ENCODE measurements around the gene SNED1. TPM values are rescaled to one million over a fixed set of nuclear protein-coding genes. Genes with fewer than 3 reads are reported as not detected.

The SNED1 gene
- total and polyA plus RNA-seq, 7 donors, result 0.69 to 37.1 (median 8.3) TPM

- H3K36me3 ChIP-seq, result no peaks in the 10 kb centered on the region
- H3K4me1 ChIP-seq, result peaks cover 0 to 18% (median 13%) of the 10 kb centered on the region in 4 donors
- peak; percentile 55 for DNase-seq
- H3K4me3 ChIP-seq, result no peak overlapping the region
- intact Hi-C loops (cut with DNase I), result no loop called here
- 88 to 94% methylated on average over 19 of the region's 19 CpGs for WGBS, 2 donors
- H3K27ac ChIP-seq, result no peak overlapping the region
- H3K9me3 ChIP-seq, result no peaks in the 10 kb centered on the region
- no peak for TF ChIP-seq POLR2A (IDR thresholded peaks at IDR 0.05)
- TF ChIP-seq POLR2AphosphoS5 (IDR thresholded peaks at IDR 0.05), result no peak
- TF ChIP-seq EP300 (IDR thresholded peaks at IDR 0.05), result no peak
- no peak for TF ChIP-seq CTCF (IDR thresholded peaks at IDR 0.05)
- H3K27me3 ChIP-seq, result peaks cover 0 to 50% (median 0%) of the 10 kb centered on the region in 3 donors
Measured at GRCh38 chr2:240958366-240959213, 39.8 kb upstream of the SNED1 start.

- no peak for TF ChIP-seq POLR2A (IDR thresholded peaks at IDR 0.05)
- no peak for TF ChIP-seq EP300 (IDR thresholded peaks at IDR 0.05)
- no peak for TF ChIP-seq POLR2AphosphoS5 (IDR thresholded peaks at IDR 0.05)
- TF ChIP-seq CTCF (IDR thresholded peaks at IDR 0.05), result no peak
- Histone ChIP-seq H3K9me3 (no peaks in the 10 kb centered on the region), H3K36me3 (no peaks in the 10 kb centered on the region), H3K4me3 (no peak overlapping the region), H3K27me3 (peaks cover 0 to 50% (median 0%) of the 10 kb centered on the region in 3 donors), H3K4me1 (peaks cover 0 to 18% (median 13%) of the 10 kb centered on the region in 4 donors), H3K27ac (no peak overlapping the region)
- 69 to 91% methylated on average over 15 of the region's 15 CpGs for WGBS, 2 donors
- intact Hi-C loops (cut with DNase I), result no loop called here
- DNase-seq, result peak; percentile 52
Measured at GRCh38 chr2:240959214-240959940, 39.0 kb upstream of the SNED1 start.

GRCh38 chr2:240959941-240960308 lies 38.5 kb upstream of the SNED1 start:
- Histone ChIP-seq H3K36me3 (no peaks in the 10 kb centered on the region), H3K27me3 (peaks cover 0 to 50% (median 0%) of the 10 kb centered on the region in 3 donors), H3K4me1 (peaks cover 0 to 18% (median 13%) of the 10 kb centered on the region in 4 donors), H3K27ac (no peak overlapping the region), H3K4me3 (no peak overlapping the region), H3K9me3 (no peaks in the 10 kb centered on the region)
- peak; percentile 59 for DNase-seq
- TF ChIP-seq POLR2A (IDR thresholded peaks at IDR 0.05) (no peak), CTCF (IDR thresholded peaks at IDR 0.05) (no peak), EP300 (IDR thresholded peaks at IDR 0.05) (no peak), POLR2AphosphoS5 (IDR thresholded peaks at IDR 0.05) (no peak)
- WGBS, 2 donors, result 61 to 85% methylated on average over 14 of the region's 14 CpGs
- intact Hi-C loops (cut with DNase I), result no loop called here

- DNase-seq, result peak; percentile 68
- Histone ChIP-seq H3K4me1 (peaks cover 0 to 18% (median 13%) of the 10 kb centered on the region in 4 donors), H3K36me3 (no peaks in the 10 kb centered on the region), H3K9me3 (no peaks in the 10 kb centered on the region), H3K27ac (no peak overlapping the region), H3K27me3 (peaks cover 0 to 50% (median 0%) of the 10 kb centered on the region in 3 donors), H3K4me3 (no peak overlapping the region)
- TF ChIP-seq EP300 (IDR thresholded peaks at IDR 0.05) (no peak), CTCF (IDR thresholded peaks at IDR 0.05) (no peak), POLR2A (IDR thresholded peaks at IDR 0.05) (no peak)
- 10 to 35% methylated on average over 28 of the region's 28 CpGs for WGBS, 2 donors
- intact Hi-C loops (cut with DNase I), result no loop called here
Measured at GRCh38 chr2:240960309-240960970, 38.0 kb upstream of the SNED1 start.

Measured in sigmoid colon (tissue), 7 donors.